GM18870 (cell line): ENCODE measurements around the gene SOWAHC.
A peak's percentile ranks its signal among the peaks of the same experiment; 100 is the strongest.
"Not testable (repeated sequence)": the region's sequence is repeated elsewhere in the genome, so short reads cannot be mapped to it uniquely, and the experiment has no call there.

Experiments used
- ATAC-seq: cut with Tn5 transposase; IDR thresholded peaks from one replicate; pipeline ENCODE4 v1.9.1; 2021; ENCODE audit warnings: moderate library complexity; ENCODE audit not compliant: unreplicated experiment

Gene SOWAHC

DNA sequence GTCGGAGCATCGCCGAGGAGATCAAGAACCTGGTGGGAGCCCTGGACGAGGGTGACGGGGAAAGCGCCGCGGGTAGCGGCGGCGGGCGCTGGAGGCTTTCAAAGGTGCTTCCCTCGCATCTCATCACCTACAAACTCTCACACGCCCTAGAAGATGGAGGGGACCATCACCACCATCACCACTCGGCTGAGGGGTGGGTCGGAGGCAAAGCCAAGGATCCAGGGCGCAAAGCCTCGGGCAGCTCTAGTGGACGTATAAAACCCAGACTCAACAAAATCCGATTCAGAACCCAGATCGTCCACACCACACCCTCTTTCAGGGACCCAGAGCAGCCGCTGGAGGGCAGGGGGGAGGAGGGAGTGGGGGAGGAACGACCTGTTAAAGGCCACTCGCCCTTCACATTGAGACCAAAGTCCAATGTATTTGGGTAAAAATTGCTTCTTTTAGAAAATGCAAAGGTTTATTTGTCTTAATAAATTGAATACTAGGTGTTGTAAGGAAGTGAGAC lies 1.5 kb downstream of the SOWAHC start:
- ATAC-seq, result no peak

GRCh38 chr2:109616184-109616583 lies 2.0 kb downstream of the SOWAHC start:
- no peak for ATAC-seq

DNA sequence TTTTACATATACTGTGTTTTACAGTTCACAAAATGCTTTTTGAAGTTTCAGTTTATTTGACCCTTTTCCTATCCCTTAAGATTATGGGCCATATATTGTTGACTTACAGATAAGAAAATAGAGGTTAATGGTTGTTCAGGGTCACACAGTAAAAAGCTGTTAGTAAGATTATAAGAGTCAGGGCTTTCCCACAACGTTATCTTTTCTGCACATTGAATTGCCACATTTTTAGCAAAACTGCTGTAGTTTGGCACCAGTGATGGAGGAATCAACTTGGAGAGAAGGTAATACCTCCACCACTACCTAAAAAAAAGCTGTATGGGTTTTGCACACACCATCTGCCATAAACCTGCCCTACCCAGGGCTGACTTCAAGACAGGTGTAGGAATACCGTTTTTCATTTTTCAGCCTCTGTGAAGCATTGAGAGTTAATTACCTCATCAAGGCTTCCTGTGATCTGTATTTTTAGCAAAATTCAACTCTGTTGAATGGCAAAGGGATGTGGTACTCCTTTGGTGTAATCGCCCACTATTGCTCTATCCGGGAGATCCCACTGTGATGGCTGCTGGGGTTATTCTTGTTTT lies 5.0 kb downstream of the SOWAHC start:
- ATAC-seq, result no peak

DNA sequence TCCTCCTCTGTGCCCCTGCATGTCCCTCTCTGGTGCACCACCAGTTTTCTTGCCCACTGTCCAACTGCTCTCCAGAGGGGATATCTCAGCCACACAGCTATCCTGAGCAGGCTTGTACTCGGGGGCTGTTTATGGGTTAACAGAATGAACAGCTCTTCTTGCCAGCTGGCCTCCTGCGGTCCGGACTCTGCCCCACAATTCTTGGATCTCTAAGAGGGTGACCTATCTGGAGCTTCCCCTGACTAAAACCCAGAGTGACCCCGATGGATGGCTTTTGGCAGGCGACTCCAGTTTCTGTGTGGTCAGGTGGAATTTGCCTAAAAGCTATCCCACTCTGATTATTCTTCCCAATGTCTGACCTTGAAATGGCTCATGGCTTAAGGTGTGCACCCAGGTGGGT lies 9.1 kb downstream of the SOWAHC start:
- no peak for ATAC-seq

DNA sequence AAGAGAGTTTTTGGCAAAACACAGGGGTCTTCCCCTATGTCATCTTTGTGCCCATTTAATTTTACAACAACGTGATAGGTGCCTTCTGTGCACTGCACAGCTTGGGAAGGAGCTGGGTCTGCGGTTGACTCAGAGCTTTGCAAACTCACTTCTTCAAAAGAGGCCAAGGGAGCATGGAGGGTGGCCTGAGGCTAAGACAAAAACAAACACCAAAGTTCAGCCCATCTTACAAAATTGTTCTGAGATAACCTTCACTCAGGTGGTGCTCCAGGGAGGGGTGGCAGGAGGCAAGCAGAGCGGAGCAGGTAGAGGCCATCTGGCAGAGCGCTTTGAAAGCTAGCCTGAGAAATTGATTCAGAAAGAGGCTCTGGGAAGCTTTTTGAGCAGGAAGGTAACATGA lies 9.8 kb downstream of the SOWAHC start:
- no peak for ATAC-seq

GRCh38 chr2:109624339-109624738 lies 10.2 kb downstream of the SOWAHC start:
- ATAC-seq, result no peak

- ATAC-seq, result not testable (repeated sequence)
These were observed 14.2 kb downstream of the SOWAHC start for GRCh38 chr2:109628321-109628720.

DNA sequence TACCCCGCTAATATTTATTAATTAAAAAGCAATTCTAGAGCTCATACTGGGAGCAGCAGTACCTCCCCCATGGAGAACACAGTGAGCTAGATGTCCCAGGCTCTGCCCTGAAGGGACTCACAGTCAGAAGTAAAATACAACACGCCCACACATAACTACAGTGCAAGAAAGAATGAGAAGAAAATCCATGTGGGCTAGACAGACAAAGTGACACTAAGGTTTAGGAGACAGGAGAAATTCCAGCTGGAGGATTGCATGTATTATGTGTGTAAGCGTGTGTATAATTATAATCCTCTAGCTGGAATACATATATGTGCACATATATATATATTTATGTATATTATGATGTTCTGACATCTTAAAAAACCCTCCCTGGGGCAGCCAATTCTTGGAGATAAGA lies 15.7 kb downstream of the SOWAHC start:
- no peak for ATAC-seq

DNA sequence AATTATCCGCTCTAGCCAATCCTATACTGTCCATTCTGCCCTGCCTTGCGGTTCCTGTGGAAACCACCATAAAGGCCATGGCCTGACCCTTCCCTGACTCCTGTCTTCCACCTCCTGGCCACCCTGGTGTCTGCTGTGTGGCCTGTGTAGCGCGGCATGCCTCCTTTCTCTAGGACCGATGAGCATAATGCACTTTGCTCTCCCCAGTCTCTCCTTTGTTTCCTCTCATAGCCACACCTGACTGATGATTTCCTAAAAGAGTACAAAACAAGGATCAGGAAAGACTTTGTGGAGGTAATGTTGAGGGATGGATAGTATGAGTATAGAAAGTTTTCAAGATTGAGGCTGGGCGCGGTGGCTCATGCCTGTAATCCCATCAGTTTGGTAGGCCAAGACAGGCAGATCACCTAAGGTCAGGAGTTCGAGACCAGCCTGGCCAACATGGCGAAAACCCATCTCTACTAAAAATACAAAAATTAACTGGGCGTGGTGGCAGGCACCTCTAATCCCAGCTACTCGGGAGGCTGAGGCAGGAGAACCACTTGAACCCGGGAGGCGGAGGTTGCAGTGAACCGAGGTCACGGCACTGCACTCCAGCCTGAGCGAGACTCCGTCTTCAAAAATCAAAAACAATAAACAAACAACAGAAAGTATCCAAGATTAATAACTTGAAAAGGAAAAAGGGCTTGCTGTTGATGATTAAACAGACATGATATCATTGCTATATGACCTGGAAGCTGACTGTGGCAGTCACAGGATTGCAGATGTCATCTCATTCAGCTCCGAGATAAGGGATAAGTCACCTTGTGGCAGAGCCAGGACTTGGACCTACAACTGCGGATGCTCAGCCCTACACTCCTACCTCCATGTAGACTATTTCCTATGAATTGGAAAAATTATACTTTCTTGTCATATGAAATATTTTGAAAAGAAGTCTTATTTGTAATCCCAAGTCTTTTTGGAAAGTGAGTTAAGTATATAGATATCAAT lies 16.6 kb downstream of the SOWAHC start:
- no peak for ATAC-seq

GRCh38 chr2:109631741-109632140 lies 17.6 kb downstream of the SOWAHC start:
- no peak for ATAC-seq

GRCh38 chr2:109632158-109632789 lies 18.1 kb downstream of the SOWAHC start:
- no peak for ATAC-seq

- no peak for ATAC-seq
These were observed 19.3 kb downstream of the SOWAHC start for GRCh38 chr2:109633284-109633961.

DNA sequence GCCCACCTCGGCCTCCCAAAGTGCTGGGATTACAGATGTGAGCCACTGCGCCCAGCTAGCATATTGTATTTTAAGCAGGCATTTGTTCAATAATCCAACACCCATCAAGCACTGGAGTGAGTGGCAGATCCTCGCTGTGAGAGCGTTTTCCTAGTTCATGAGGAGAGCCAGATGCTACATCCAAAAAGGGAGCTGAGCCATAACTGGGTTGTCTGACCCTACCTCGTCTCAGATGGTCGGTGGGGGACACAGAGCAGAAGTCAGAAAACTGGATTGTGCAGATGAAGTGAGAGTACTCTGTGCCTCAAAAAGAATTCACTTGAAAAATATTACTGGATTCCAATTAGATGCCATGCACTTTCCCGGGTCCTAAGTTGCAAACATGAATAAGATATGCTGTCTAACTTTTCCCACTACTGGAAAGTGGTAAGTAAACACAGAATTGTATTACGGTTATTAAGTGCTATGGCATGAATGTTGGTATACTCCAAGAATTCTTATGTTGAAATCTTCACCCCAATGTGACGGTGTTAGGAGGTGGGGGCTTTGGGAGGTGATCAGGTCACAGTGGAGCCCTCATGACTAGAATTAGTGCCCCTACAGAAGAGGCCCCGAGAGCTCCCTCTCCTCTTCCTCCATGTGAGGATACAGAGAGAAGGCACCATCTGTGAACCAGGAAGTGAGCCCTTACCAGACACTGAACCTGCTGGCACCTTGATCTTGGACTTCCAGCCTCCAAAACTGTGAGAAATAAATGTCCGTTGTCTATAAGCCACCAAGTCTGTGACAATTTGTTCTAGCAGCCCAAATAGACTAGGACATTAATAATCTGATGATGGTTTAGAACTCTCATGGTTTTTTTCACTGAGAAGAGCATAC lies 21.5 kb downstream of the SOWAHC start:
- no peak for ATAC-seq

DNA sequence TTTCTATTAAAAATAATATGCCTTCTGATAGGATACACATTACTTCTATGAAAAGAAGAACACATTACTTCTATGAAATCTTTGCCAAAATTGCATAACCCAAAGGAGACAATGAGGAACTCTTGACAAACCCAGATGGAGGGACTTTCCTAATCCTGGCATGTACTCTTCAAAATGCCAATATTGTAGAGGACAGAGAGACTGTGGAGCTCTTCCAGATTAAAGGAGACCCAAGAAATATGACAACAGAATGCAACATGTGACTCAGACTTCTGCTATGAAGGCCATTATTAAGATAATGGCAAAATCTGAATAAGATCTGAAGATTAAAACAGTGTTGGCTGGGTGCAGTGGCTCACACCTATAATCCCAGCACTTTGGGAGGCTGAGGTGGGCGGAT lies 22.2 kb downstream of the SOWAHC start:
- ATAC-seq, result no peak

GRCh38 chr2:109637749-109638570 lies 23.8 kb downstream of the SOWAHC start:
- ATAC-seq, result peak; percentile 87

DNA sequence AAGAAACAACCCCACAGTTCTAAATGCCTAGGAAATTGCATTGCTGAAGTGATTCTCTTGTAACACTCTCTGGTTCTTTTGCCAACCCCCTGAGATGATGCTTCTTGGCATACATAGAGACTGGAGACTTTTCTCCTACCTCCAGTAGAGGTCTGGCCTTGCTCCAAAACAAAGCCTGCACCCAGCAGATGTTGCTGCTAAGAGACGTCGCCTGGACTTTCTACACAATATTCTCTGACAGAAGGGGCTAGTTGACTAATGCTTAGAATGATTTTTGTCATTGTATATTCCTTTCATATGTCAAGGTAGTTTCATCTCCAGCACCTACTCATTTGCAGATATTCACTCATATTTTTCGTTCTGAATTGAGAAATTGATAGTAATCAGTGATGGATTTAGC lies 24.6 kb downstream of the SOWAHC start:
- ATAC-seq, result no peak

GRCh38 chr2:109640000-109640399 lies 25.8 kb downstream of the SOWAHC start:
- ATAC-seq, result not testable (repeated sequence)

DNA sequence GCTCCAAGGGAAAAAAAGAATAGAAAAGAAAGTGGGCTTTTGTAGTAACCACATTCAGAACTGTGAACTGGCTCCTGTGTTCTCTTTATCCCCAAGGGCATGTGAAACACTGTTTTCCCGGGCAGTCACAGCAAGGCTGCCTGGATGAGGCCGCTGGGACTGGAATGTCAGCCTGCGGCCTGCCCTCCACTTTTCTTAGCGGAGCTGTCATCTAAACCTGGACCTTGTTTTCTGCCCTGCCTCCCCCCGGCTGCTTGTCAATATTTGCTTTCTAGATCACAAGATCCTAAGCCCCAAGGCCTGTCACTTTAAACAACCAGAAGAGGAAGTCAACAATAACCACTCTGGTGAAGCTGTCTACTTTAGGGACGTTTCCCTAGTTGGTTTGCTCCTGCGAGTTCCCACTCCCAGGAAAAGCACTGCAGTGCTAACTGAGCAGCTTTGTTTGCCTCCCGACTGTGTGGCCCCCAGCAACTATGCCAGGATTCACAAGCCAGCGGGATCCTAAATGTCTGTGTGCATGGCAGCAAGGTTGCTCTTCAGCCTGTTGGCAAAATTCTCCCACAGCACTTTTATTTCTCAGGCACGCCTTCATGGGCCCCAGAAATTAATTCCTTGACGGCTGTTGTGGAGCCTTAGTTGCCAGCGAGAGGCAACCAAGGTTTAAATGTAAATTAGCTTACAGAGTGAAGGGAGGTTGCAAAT lies 30.6 kb downstream of the SOWAHC start:
- no peak for ATAC-seq
